CD4-positive, alpha-beta T cell (primary cell): ENCODE measurements around the gene MCOLN1. TPM values are rescaled to one million over a fixed set of nuclear protein-coding genes. Genes with fewer than 3 reads are reported as not detected.
A peak's percentile ranks its signal among the peaks of the same experiment; 100 is the strongest.

Experiments used
- ATAC-seq: fragments of 200-7000 bp; cut with Tn5 transposase; one replicate; pipeline ENCODE4 v1.10.0; 2022; ENCODE audit warnings: mild to moderate bottlenecking; ENCODE audit not compliant: poor library complexity
- CTCF ChIA-PET: fragments of 350-600 bp; sonication (Branson Sonifier 250); formaldehyde crosslinking; loops from one replicate; lab custom pipeline; 2021; ENCODE audit warnings: antibody characterized with exemption, inconsistent platforms; lab: Charles Lee
- POLR2A ChIA-PET: fragments of 350-600 bp; sonication (Branson Sonifier 250); formaldehyde crosslinking; loops from one replicate; lab custom pipeline; 2021; ENCODE audit warnings: antibody characterized with exemption, inconsistent platforms; lab: Charles Lee
- DNase-seq, 14 experiments: peaks; one replicate each; pipeline ENCODE4 v3.0.0-alpha.2; 2013 to 2020; ENCODE audit warnings: mixed read lengths in 2 of 14
- H3K27ac ChIP-seq, 2 donors: one replicate each; pipeline versions ENCODE4 v1.5.1 to v1.7.0; 2013; ENCODE audit warnings: low read length in 2 of 2, low read depth in 1 of 2, mild to moderate bottlenecking in 1 of 2
- H3K27me3 ChIP-seq, 2 experiments: 1 replicate in 1 of 2; 2 replicates in 1 of 2; pipeline versions ENCODE4 v1.6.1 to v1.7.0; 2013; ENCODE audit warnings: low read length in 2 of 2, control low read depth in 1 of 2, mild to moderate bottlenecking in 1 of 2, moderate library complexity in 1 of 2; ENCODE audit not compliant: insufficient read depth in 2 of 2, control insufficient read depth in 1 of 2
- H3K36me3 ChIP-seq: one replicate; pipeline ENCODE4 v1.6.1; 2013; ENCODE audit warnings: low read length, control low read depth; ENCODE audit not compliant: insufficient read depth
- H3K4me1 ChIP-seq: one replicate; pipeline ENCODE4 v1.6.1; 2013; ENCODE audit warnings: low read length, control low read depth; ENCODE audit not compliant: insufficient read depth
- H3K4me3 ChIP-seq: one replicate; pipeline ENCODE4 v1.5.1; 2013; ENCODE audit warnings: mild to moderate bottlenecking, low read length, moderate library complexity
- H3K9me3 ChIP-seq, 2 experiments: 1 replicate in 1 of 2; 2 replicates in 1 of 2; pipeline versions ENCODE4 v1.6.1 to v1.7.0; 2013; ENCODE audit warnings: low read length in 2 of 2, mild to moderate bottlenecking in 2 of 2, control low read depth in 1 of 2, moderate library complexity in 1 of 2; ENCODE audit not compliant: control insufficient read depth in 1 of 2, insufficient read depth in 1 of 2
- H3K27ac Mint-ChIP-seq: one replicate; pipeline ENCODE4 v1.8.0; 2020; ENCODE audit warnings: mixed read lengths
- H3K27me3 Mint-ChIP-seq: one replicate; pipeline ENCODE4 v1.8.0; 2021; ENCODE audit warnings: mixed read lengths
- H3K36me3 Mint-ChIP-seq: one replicate; pipeline ENCODE4 v1.8.0; 2021; ENCODE audit warnings: low read depth, mixed read lengths
- H3K4me1 Mint-ChIP-seq: one replicate; pipeline ENCODE4 v1.8.0; 2021; ENCODE audit warnings: low read depth, mixed read lengths
- H3K4me3 Mint-ChIP-seq: one replicate; pipeline ENCODE4 v1.8.0; 2020; ENCODE audit warnings: mild to moderate bottlenecking, mixed read lengths
- H3K9me3 Mint-ChIP-seq: one replicate; pipeline ENCODE4 v1.8.0; 2020; ENCODE audit warnings: mixed read lengths
- CTCF ChIP-seq: fragments of 200-600 bp; IDR thresholded peaks from one replicate; pipeline ENCODE4 v1.8.0; 2022; ENCODE audit warnings: antibody characterized with exemption, mild to moderate bottlenecking
- intact Hi-C, 2 experiments: fragments of 100-400 bp; cut with DNase I in 1 of 2; cut with micrococcal nuclease in 1 of 2; formaldehyde crosslinking; loops; one replicate each; pipeline versions ENCODE4 v1.15.1 to v1.9.0; 2023 to 2025; cut with DNase I, micrococcal nuclease
- total RNA-seq, 174 experiments: library from RNA in 2 of 174; stranded (reverse) in 2 of 174; gene quantifications; one replicate each; pipeline ENCODE4 v1.2.3 and lab custom pipeline; 2021 to 2026

The MCOLN1 gene
- total RNA-seq, 2 experiments from 2014 or later, result 7.9 to 8.8 TPM

GRCh38 chr19:7513809-7514642 lies 8.4 kb upstream of the MCOLN1 start:
- no peak overlapping the region for H3K27ac Mint-ChIP-seq

GRCh38 chr19:7515110-7515644 lies 7.2 kb upstream of the MCOLN1 start:
- ChIA-PET CTCF (no interaction called here), POLR2A (interaction anchor here (0.8 to 1.4 kb wide), 2 partner anchors 114 to 354 kb away, joined by 3 read pairs; partner anchors contain the start of genes PET100 and XAB2)
- H3K4me3 ChIP-seq, result no peak overlapping the region

More at GRCh38 chr19:7513809-7514642, 8.4 kb upstream of the MCOLN1 start:
- peaks cover 0 to under 1% of the 10 kb centered on the region in 2 experiments for H3K9me3 ChIP-seq
- ChIA-PET POLR2A (no interaction called here), CTCF (no interaction called here)
- H3K36me3 Mint-ChIP-seq, result no peaks in the 10 kb centered on the region
- H3K27ac ChIP-seq, result no peak overlapping the region
- no peak overlapping the region for H3K4me3 ChIP-seq
- ATAC-seq (no peak), DNase-seq (no peak)
- H3K4me3 Mint-ChIP-seq, result peak overlapping the region; percentile 18
- no peaks in the 10 kb centered on the region for H3K36me3 ChIP-seq
- intact Hi-C loops, result no loop called here
- TF ChIP-seq CTCF, result no peak
- H3K4me1 ChIP-seq, result peaks cover 14% of the 10 kb centered on the region
- H3K9me3 Mint-ChIP-seq, result peaks cover 5% of the 10 kb centered on the region
- H3K27me3 ChIP-seq, result peaks cover 5 to 11% of the 10 kb centered on the region in 2 experiments
- H3K4me1 Mint-ChIP-seq, result peaks cover 20% of the 10 kb centered on the region
- H3K27me3 Mint-ChIP-seq, result peaks cover 41% of the 10 kb centered on the region

More at GRCh38 chr19:7515110-7515644, 7.2 kb upstream of the MCOLN1 start:
- peak in 1 of 14 experiments; percentile 12 for DNase-seq
- Histone ChIP-seq H3K27me3 (peaks cover 5 to 11% of the 10 kb centered on the region in 2 experiments), H3K27ac (no peak overlapping the region), H3K9me3 (peaks cover 0 to 4% of the 10 kb centered on the region in 2 experiments), H3K4me1 (peaks cover 14% of the 10 kb centered on the region), H3K36me3 (no peaks in the 10 kb centered on the region)
- TF ChIP-seq CTCF, result no peak
- Mint-ChIP-seq H3K4me1 (peaks cover 20% of the 10 kb centered on the region), H3K9me3 (no peaks in the 10 kb centered on the region), H3K27ac (no peak overlapping the region), H3K36me3 (no peaks in the 10 kb centered on the region), H3K27me3 (peaks cover 38% of the 10 kb centered on the region), H3K4me3 (peak overlapping the region; percentile 94)
- intact Hi-C loops, result no loop called here
- ATAC-seq, result no peak
